Astrocyte (in vitro differentiated cells and primary cell): ENCODE data around the gene SNAP29. TPM values are rescaled to one million over a fixed set of nuclear protein-coding genes. Genes with fewer than 3 reads are reported as not detected.

ENCODE experiments used
- DNase-seq: peaks from one replicate; pipeline ENCODE4 v3.0.0-alpha.2; 2010; ENCODE audit warnings: low read depth
- FAIRE-seq: peaks from 2 replicates; lab custom pipeline; 2011; peaks lifted over from hg19 to GRCh38; lab: Jason Lieb, UNC
- H2AFZ ChIP-seq: 2 replicates; pipeline ENCODE4 v1.6.0; 2012; ENCODE audit warnings: low read depth, low read length, inconsistent platforms
- H3K27ac ChIP-seq: 2 replicates; pipeline ENCODE4 v1.5.1; 2011; ENCODE audit warnings: low read depth, low read length, inconsistent platforms
- H3K27me3 ChIP-seq: 2 replicates; pipeline ENCODE4 v1.6.0; 2011; ENCODE audit warnings: low read length, inconsistent platforms; ENCODE audit not compliant: insufficient read depth
- H3K36me3 ChIP-seq: 2 replicates; pipeline ENCODE4 v1.5.1; 2011; ENCODE audit warnings: low read length, inconsistent platforms; ENCODE audit not compliant: insufficient read depth
- H3K4me1 ChIP-seq: 2 replicates; pipeline ENCODE4 v1.5.1; 2011; ENCODE audit warnings: low read length, inconsistent platforms; ENCODE audit not compliant: insufficient read depth
- H3K4me2 ChIP-seq: 2 replicates; pipeline ENCODE4 v1.6.0; 2012; ENCODE audit warnings: low read length, inconsistent platforms
- H3K4me3 ChIP-seq: 2 replicates; pipeline ENCODE4 v1.5.1; 2011; ENCODE audit warnings: low read depth, mild to moderate bottlenecking, low read length, inconsistent platforms; ENCODE audit not compliant: insufficient read depth
- H3K79me2 ChIP-seq: 2 replicates; pipeline ENCODE4 v1.6.0; 2012; ENCODE audit warnings: mild to moderate bottlenecking, low read length, inconsistent platforms; ENCODE audit not compliant: insufficient read depth
- H3K9ac ChIP-seq: 2 replicates; pipeline ENCODE4 v1.6.0; 2012; ENCODE audit warnings: mild to moderate bottlenecking, low read length, inconsistent platforms
- H3K9me3 ChIP-seq: 2 replicates; pipeline ENCODE4 v1.5.1; 2012; ENCODE audit warnings: low read depth, mild to moderate bottlenecking, low read length, inconsistent platforms; ENCODE audit not compliant: insufficient read depth
- H4K20me1 ChIP-seq: 2 replicates; pipeline ENCODE4 v1.6.0; 2012; ENCODE audit warnings: low read length, inconsistent platforms; ENCODE audit not compliant: insufficient read depth
- H3K27ac Mint-ChIP-seq: one replicate; pipeline ENCODE4 v1.8.0; 2021; ENCODE audit warnings: mild to moderate bottlenecking, mixed read lengths; ENCODE audit not compliant: unreplicated experiment
- H3K27me3 Mint-ChIP-seq: one replicate; pipeline ENCODE4 v1.8.0; 2021; ENCODE audit warnings: low read depth, mixed read lengths; ENCODE audit not compliant: unreplicated experiment
- H3K36me3 Mint-ChIP-seq: one replicate; pipeline ENCODE4 v1.8.0; 2021; ENCODE audit warnings: low read depth, mixed read lengths; ENCODE audit not compliant: unreplicated experiment
- H3K4me1 Mint-ChIP-seq: one replicate; pipeline ENCODE4 v1.8.0; 2021; ENCODE audit warnings: low read depth, mixed read lengths; ENCODE audit not compliant: unreplicated experiment
- H3K4me3 Mint-ChIP-seq: one replicate; pipeline ENCODE4 v1.8.0; 2021; ENCODE audit warnings: mild to moderate bottlenecking, moderate library complexity, mixed read lengths; ENCODE audit not compliant: unreplicated experiment
- H3K9me3 Mint-ChIP-seq: one replicate; pipeline ENCODE4 v1.8.0; 2021; ENCODE audit warnings: mild to moderate bottlenecking, mixed read lengths; ENCODE audit not compliant: unreplicated experiment
- EZH2 ChIP-seq: IDR thresholded peaks from 2 replicates; pipeline ENCODE4 v1.6.1; 2012; ENCODE audit warnings: mild to moderate bottlenecking, low read length, inconsistent platforms; ENCODE audit not compliant: insufficient read depth
- total RNA-seq: library from RNA; stranded (reverse); gene quantifications from 2 replicates; pipeline ENCODE4 v1.2.1, GENCODE V29; 2021
- TF ChIP-seq, protein P1 (sequence below): IDR thresholded peaks from 2 replicates; pipeline ENCODE4 v1.5.1; 2011; ENCODE audit warnings: low read depth, mild to moderate bottlenecking, inconsistent platforms, low read length, moderate library complexity; ENCODE audit not compliant: insufficient read depth

The SNAP29 gene
- total RNA-seq, 1 donor from 2014 or later: 19.6 TPM

DNA sequence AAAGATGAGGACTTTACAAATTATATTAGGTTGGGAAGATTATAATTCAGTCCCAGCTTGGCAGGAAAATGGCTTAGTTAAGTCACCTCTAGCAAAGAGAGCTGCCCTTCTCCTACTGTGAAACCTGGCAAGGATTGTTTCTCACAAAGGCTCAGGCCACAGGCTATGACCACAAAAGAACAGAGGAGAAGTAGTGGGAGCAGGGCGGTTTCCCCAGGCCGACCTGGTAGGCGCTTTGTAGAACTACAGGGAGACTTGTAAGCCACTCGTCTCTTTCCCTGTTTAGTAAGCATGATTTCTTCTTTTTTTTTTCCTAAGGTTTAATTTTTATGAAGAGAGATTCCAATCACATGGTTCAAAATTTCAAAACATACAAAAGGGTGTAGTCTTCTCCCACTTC, 4.6 kb downstream of the SNAP29 start:
- Histone ChIP-seq H3K9ac (no peak overlapping the region), H3K4me1 (peaks cover 3% of the 10 kb centered on the region), H3K4me3 (no peak overlapping the region), H3K36me3 (no peaks in the 10 kb centered on the region), H3K4me2 (no peak overlapping the region), H3K79me2 (peaks cover 19% of the 10 kb centered on the region), H4K20me1 (peaks cover 46% of the 10 kb centered on the region), H3K27me3 (no peaks in the 10 kb centered on the region), H3K27ac (no peak overlapping the region), H3K9me3 (no peaks in the 10 kb centered on the region), H2AFZ (no peak overlapping the region)
- TF ChIP-seq, protein P1, sequence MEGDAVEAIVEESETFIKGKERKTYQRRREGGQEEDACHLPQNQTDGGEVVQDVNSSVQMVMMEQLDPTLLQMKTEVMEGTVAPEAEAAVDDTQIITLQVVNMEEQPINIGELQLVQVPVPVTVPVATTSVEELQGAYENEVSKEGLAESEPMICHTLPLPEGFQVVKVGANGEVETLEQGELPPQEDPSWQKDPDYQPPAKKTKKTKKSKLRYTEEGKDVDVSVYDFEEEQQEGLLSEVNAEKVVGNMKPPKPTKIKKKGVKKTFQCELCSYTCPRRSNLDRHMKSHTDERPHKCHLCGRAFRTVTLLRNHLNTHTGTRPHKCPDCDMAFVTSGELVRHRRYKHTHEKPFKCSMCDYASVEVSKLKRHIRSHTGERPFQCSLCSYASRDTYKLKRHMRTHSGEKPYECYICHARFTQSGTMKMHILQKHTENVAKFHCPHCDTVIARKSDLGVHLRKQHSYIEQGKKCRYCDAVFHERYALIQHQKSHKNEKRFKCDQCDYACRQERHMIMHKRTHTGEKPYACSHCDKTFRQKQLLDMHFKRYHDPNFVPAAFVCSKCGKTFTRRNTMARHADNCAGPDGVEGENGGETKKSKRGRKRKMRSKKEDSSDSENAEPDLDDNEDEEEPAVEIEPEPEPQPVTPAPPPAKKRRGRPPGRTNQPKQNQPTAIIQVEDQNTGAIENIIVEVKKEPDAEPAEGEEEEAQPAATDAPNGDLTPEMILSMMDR: no peak
- no peak for TF ChIP-seq EZH2
- Mint-ChIP-seq H3K27ac (no peak overlapping the region), H3K4me3 (no peak overlapping the region), H3K4me1 (peaks cover 11% of the 10 kb centered on the region), H3K9me3 (no peaks in the 10 kb centered on the region), H3K27me3 (no peaks in the 10 kb centered on the region), H3K36me3 (peaks cover 11% of the 10 kb centered on the region)
- FAIRE-seq: no peak
- DNase-seq: no peak

DNA sequence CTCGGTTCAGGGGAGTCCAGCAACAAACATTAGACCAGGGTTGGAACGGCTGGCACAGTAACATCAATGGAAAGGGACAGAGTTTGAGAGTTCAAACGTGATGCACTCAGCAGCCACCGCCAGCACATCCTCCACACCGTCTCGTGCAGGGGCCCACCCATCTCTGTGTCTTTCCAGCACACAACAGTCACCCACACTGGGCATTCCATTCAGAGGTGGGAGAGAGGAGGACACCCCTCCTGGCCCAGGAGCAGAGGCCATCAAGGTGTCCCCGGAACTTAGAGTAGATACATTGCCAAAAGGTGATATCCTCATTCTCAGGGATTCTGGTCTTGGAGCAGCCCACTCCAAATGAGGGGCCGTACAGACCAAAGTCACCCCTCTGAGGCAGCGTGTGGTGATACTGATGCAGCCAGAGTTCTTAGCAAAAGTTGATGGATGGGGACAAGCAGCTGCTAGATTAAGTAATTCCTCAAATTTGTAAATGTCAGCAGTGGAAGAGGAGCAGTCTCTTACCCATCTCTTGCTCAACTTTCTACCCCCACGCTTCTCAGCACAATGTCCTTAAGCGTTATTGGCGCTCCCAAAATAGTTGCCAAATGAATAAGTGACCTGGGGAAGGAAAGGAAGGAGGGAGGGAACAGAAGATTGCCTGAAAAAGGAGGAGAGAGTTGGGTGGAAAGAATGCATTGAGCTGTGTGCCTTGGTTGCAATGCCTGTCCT, 5.5 kb downstream of the SNAP29 start:
- no peak for DNase-seq
- peaks cover 15% of the 10 kb centered on the region for H3K79me2 ChIP-seq
- H4K20me1 ChIP-seq: peaks cover 46% of the 10 kb centered on the region
- H3K27me3 ChIP-seq: no peaks in the 10 kb centered on the region
- H3K9ac ChIP-seq: no peak overlapping the region
- no peak overlapping the region for H2AFZ ChIP-seq
- H3K27ac ChIP-seq: no peak overlapping the region
- H3K4me1 ChIP-seq: peaks cover 3% of the 10 kb centered on the region
- Mint-ChIP-seq H3K4me3 (peak overlapping the region; percentile 29), H3K9me3 (no peaks in the 10 kb centered on the region), H3K27me3 (no peaks in the 10 kb centered on the region), H3K36me3 (peaks cover 11% of the 10 kb centered on the region), H3K27ac (no peak overlapping the region), H3K4me1 (peaks cover 11% of the 10 kb centered on the region)
- no peak overlapping the region for H3K4me2 ChIP-seq
- TF ChIP-seq EZH2: no peak
- TF ChIP-seq, protein P1: no peak
- no peaks in the 10 kb centered on the region for H3K36me3 ChIP-seq
- FAIRE-seq: no peak
- no peaks in the 10 kb centered on the region for H3K9me3 ChIP-seq
- H3K4me3 ChIP-seq: no peak overlapping the region

DNA sequence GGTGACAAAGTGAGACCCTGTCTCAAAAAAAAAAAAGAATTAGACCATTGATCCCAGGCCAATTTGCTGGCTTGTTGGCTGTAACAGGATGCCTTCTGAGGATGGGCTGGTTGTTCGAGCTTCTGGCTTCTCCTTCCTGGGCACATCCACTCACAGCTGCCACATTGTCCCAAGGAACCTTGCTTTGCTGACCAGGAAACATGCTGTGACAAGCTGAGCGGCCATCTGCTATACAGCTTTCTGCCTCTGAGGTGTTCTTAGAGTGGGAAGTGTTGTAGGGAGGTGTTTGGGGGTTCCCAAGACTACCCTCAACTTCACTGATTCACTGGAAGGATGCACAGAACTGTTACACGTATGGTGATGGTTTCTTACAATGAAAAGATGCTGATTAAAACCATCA, 6.5 kb downstream of the SNAP29 start:
- H3K79me2 ChIP-seq: peaks cover 10% of the 10 kb centered on the region
- H3K4me1 Mint-ChIP-seq: peaks cover 11% of the 10 kb centered on the region
- no peak for FAIRE-seq

More for the DNA sequence above, 6.5 kb downstream of the SNAP29 start:
- Histone ChIP-seq H4K20me1 (peaks cover 46% of the 10 kb centered on the region), H3K4me2 (no peak overlapping the region), H2AFZ (no peak overlapping the region), H3K36me3 (no peaks in the 10 kb centered on the region), H3K27me3 (no peaks in the 10 kb centered on the region), H3K4me3 (no peak overlapping the region), H3K9ac (no peak overlapping the region), H3K9me3 (no peaks in the 10 kb centered on the region), H3K4me1 (no peaks in the 10 kb centered on the region), H3K27ac (no peak overlapping the region)
- no peak for DNase-seq
- no peak for TF ChIP-seq EZH2
- TF ChIP-seq, protein P1: no peak
- H3K4me3 Mint-ChIP-seq: no peak overlapping the region
- H3K36me3 Mint-ChIP-seq: peaks cover 11% of the 10 kb centered on the region
- H3K27ac Mint-ChIP-seq: no peak overlapping the region
- no peaks in the 10 kb centered on the region for H3K9me3 Mint-ChIP-seq
- no peaks in the 10 kb centered on the region for H3K27me3 Mint-ChIP-seq
